ENCODE data around the gene NPAS3.

Gene NPAS3

GRCh38 chr14:33578461-33579216 lies 640.0 kb downstream of the NPAS3 start:
- Mint-ChIP-seq H3K36me3 (ENCODE audit: insufficient read depth) (no peaks in the 10 kb centered on the region), H3K4me3 (no peak overlapping the region), H3K27me3 (no peaks in the 10 kb centered on the region), H3K4me1 (ENCODE audit: low read depth in 2 of 2) (no peaks in the 10 kb centered on the region), H3K27ac (no peak overlapping the region), H3K9me3 (peaks cover 6 to 10% of the 10 kb centered on the region in 2 donors)
- DNase-seq, result no peak
- ATAC-seq (replicated peaks), result no peak

- peaks cover 0 to 8% of the 10 kb centered on the region in 2 donors for H3K9me3 Mint-ChIP-seq
Measured at GRCh38 chr14:33580231-33580749, 641.6 kb downstream of the NPAS3 start.

GRCh38 chr14:33580841-33581240 lies 642.2 kb downstream of the NPAS3 start:
- H3K27me3 Mint-ChIP-seq, result no peaks in the 10 kb centered on the region
- H3K9me3 Mint-ChIP-seq, result peaks cover 0 to 8% of the 10 kb centered on the region in 2 donors
- H3K4me1 Mint-ChIP-seq (ENCODE audit: low read depth in 2 of 2), result no peaks in the 10 kb centered on the region
- H3K36me3 Mint-ChIP-seq (ENCODE audit: insufficient read depth), result no peaks in the 10 kb centered on the region
- no peak overlapping the region for H3K4me3 Mint-ChIP-seq
- ATAC-seq (replicated peaks), result no peak
- no peak overlapping the region for H3K27ac Mint-ChIP-seq
- no peak for DNase-seq

More at GRCh38 chr14:33580231-33580749, 641.6 kb downstream of the NPAS3 start:
- Mint-ChIP-seq H3K36me3 (ENCODE audit: insufficient read depth) (no peaks in the 10 kb centered on the region), H3K27me3 (no peaks in the 10 kb centered on the region), H3K4me3 (no peak overlapping the region), H3K27ac (no peak overlapping the region), H3K4me1 (ENCODE audit: low read depth in 2 of 2) (no peaks in the 10 kb centered on the region)
- DNase-seq (no peak), ATAC-seq (replicated peaks) (no peak)

DNA sequence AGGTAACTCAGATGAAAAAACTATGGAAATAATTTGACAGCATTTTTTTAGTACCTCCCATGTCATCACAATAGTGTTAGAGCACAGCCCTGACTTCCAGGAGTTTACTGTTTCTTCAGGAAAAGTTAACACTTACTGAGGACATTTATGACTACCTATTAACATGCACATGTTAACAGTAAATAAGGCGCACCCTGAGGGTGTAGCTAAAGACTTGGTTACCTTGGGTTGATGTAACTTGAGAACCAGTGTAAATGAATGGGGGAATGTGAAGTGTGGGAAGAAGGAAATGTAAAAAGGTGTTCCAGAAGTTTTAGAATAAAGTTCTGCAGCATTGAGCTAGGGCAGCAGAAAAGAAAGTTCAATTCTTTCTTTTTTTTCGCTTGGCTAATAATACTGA lies 646.0 kb downstream of the NPAS3 start:
- Mint-ChIP-seq H3K27ac (no peak overlapping the region), H3K27me3 (no peaks in the 10 kb centered on the region), H3K9me3 (peaks cover 0 to 6% of the 10 kb centered on the region in 2 donors), H3K36me3 (ENCODE audit: insufficient read depth) (no peaks in the 10 kb centered on the region), H3K4me3 (no peak overlapping the region), H3K4me1 (ENCODE audit: low read depth in 2 of 2) (no peaks in the 10 kb centered on the region)
- ATAC-seq (replicated peaks), result no peak
- DNase-seq, result no peak

DNA sequence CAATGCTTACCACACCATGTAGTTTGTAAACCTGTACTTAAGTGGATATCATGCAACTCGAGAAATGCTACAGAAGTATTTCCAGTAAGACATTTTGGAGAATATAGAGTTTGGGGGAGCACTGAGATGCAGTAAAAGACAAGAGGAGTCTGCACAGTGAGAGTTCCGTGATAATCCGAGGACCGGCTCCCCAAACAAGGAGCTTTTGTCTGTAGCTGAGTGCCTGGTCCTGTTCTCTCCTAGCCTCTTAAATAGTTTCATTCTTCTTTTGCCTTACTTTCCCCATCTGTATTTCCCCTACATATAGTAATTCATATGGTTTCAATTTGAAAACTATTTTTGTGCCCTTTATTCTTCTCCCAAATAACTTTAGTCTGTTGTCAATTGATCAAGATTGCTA lies 648.1 kb downstream of the NPAS3 start:
- no peak for ATAC-seq (replicated peaks)

DNA sequence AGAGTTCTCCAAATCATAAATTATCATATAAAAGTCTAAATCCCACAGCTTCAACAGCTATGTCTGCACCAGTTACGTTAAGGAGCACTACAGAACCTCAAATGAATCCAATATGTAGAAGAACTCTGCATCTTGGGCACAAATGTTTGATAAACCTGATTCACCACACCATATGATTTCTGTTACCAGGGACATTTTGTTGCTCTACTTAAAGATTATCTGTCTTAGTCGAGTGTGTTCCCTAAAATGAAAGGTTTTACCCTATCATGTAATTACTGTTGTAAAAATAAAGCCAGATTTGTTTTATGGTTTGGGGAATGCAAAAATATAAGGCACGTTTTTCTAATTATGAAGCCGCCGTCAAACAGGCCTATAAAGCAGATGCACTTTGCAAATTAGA lies 649.1 kb downstream of the NPAS3 start:
- Mint-ChIP-seq H3K4me1 (ENCODE audit: low read depth in 2 of 2) (no peaks in the 10 kb centered on the region), H3K4me3 (no peak overlapping the region), H3K27me3 (no peaks in the 10 kb centered on the region), H3K9me3 (peaks cover 8 to 9% of the 10 kb centered on the region in 2 donors), H3K36me3 (ENCODE audit: insufficient read depth) (no peaks in the 10 kb centered on the region), H3K27ac (no peak overlapping the region)
- ATAC-seq (replicated peaks) (no peak), DNase-seq (no peak)

More for the DNA sequence above, 648.1 kb downstream of the NPAS3 start:
- Mint-ChIP-seq H3K27ac (no peak overlapping the region), H3K27me3 (no peaks in the 10 kb centered on the region), H3K9me3 (peaks cover 8 to 9% of the 10 kb centered on the region in 2 donors), H3K36me3 (ENCODE audit: insufficient read depth) (no peaks in the 10 kb centered on the region), H3K4me1 (ENCODE audit: low read depth in 2 of 2) (no peaks in the 10 kb centered on the region), H3K4me3 (no peak overlapping the region)
- DNase-seq, result no peak

- peaks cover 2 to 9% of the 10 kb centered on the region in 2 donors for H3K9me3 Mint-ChIP-seq
- DNase-seq, result no peak
- no peaks in the 10 kb centered on the region for H3K4me1 Mint-ChIP-seq (ENCODE audit: low read depth in 2 of 2)
- no peak for ATAC-seq (replicated peaks)
- H3K27me3 Mint-ChIP-seq, result no peaks in the 10 kb centered on the region
- H3K27ac Mint-ChIP-seq, result no peak overlapping the region
- H3K4me3 Mint-ChIP-seq, result no peak overlapping the region
- no peaks in the 10 kb centered on the region for H3K36me3 Mint-ChIP-seq (ENCODE audit: insufficient read depth)
Measured at GRCh38 chr14:33588771-33589170, 650.1 kb downstream of the NPAS3 start.

DNA sequence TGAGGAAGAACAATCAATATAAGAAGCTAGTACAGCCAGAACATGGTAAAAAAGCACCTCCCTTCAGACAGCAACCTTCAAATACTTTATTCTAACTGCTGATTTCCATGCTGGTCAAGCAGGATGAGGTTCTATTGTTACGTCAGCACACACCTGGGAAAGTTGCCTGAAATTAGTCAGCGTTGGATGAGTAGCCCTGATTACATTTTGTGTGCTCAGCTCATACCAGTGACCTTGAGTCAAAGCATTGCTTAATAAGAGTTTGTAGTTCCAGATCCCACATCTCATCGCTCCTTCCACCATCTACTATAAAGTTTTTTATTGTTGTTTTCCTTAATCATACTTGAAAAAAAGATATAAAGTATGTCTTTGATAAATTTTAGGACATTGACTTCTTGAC lies 650.7 kb downstream of the NPAS3 start:
- Mint-ChIP-seq H3K36me3 (ENCODE audit: insufficient read depth) (no peaks in the 10 kb centered on the region), H3K27ac (no peak overlapping the region), H3K4me1 (ENCODE audit: low read depth in 2 of 2) (no peaks in the 10 kb centered on the region), H3K27me3 (no peaks in the 10 kb centered on the region), H3K9me3 (peaks cover 2 to 9% of the 10 kb centered on the region in 2 donors), H3K4me3 (no peak overlapping the region)
- DNase-seq (no peak), ATAC-seq (replicated peaks) (no peak)

GRCh38 chr14:33590891-33591630 lies 652.4 kb downstream of the NPAS3 start:
- no peak for DNase-seq
- Mint-ChIP-seq H3K27me3 (no peaks in the 10 kb centered on the region), H3K9me3 (peaks cover 2 to 9% of the 10 kb centered on the region in 2 donors), H3K36me3 (ENCODE audit: insufficient read depth) (no peaks in the 10 kb centered on the region), H3K4me1 (ENCODE audit: low read depth in 2 of 2) (no peaks in the 10 kb centered on the region), H3K4me3 (no peak overlapping the region), H3K27ac (no peak overlapping the region)
- ATAC-seq (replicated peaks), result no peak

GRCh38 chr14:33592297-33592696 lies 653.6 kb downstream of the NPAS3 start:
- H3K36me3 Mint-ChIP-seq (ENCODE audit: insufficient read depth), result no peaks in the 10 kb centered on the region
- DNase-seq (no peak), ATAC-seq (replicated peaks) (no peak)
- H3K4me3 Mint-ChIP-seq, result no peak overlapping the region
- H3K4me1 Mint-ChIP-seq (ENCODE audit: low read depth in 2 of 2), result no peaks in the 10 kb centered on the region
- no peaks in the 10 kb centered on the region for H3K27me3 Mint-ChIP-seq
- H3K9me3 Mint-ChIP-seq, result peaks cover 2 to 9% of the 10 kb centered on the region in 2 donors
- no peak overlapping the region for H3K27ac Mint-ChIP-seq

DNA sequence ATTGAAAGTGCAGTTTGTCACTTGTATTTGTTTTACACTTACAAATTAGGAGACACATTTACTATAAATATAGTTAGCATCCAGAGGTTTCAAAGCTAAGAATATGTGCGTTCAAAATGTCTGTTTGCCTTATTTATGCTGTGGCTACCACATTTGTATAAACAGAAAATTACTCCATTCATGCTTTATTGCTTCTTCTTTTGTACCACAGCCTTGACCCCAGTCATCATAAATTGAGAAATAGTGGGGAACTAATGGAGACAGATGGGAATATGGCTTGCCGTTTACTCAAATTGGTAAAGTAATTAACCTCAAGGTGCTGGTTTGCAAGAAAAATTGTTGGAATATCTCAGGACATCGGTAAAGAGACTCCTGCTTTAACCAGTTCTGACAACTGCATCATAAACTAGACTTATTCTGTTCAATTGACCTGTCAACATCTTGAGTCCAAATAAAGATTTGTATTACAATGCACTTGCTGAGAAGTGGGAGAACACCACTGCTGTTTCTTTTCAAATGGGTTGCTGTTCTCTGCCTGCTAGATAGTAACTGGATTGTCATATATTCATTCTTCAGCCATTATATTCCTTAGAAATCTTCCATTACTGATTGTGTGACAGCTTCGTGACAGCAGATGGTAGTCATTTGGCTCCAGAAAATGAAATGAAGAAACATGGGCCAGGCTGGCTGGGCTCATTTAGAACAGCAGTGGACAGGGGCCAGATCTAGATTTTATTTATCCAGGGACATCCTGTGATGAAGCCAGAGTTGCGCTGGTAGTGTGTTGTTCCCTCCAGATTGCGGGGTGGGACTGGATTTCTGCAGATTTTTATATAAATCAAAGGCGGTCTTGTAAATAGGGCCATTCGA lies 657.8 kb downstream of the NPAS3 start:
- Mint-ChIP-seq H3K4me1 (ENCODE audit: low read depth in 2 of 2) (no peaks in the 10 kb centered on the region), H3K9me3 (peaks cover under 1 to 4% of the 10 kb centered on the region in 2 donors), H3K36me3 (ENCODE audit: insufficient read depth) (no peaks in the 10 kb centered on the region), H3K27ac (no peak overlapping the region), H3K4me3 (no peak overlapping the region), H3K27me3 (no peaks in the 10 kb centered on the region)
- ATAC-seq (replicated peaks) (no peak), DNase-seq (no peak)

DNA sequence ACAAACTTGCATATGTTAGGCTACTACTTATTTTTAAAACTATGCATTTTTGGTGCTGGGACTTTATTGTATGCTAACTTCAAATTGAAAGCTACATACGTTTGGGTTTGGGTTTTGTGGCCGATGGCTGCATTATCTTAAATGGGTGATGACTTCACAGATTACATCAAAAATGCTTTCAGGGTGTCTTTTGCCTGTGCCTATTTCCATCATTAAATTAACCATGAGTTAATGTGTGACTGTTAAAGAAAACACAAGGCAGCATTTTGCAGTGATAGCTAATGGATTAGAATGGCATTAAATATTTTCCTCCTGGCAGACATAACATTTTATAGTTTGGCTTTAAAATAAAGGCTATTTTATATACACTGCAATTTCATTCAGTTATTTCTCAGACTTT lies 659.9 kb downstream of the NPAS3 start:
- Mint-ChIP-seq H3K4me1 (ENCODE audit: low read depth in 2 of 2) (no peaks in the 10 kb centered on the region), H3K27me3 (no peaks in the 10 kb centered on the region), H3K4me3 (no peak overlapping the region), H3K36me3 (ENCODE audit: insufficient read depth) (no peaks in the 10 kb centered on the region), H3K9me3 (peaks cover 5 to 12% of the 10 kb centered on the region in 2 donors), H3K27ac (no peak overlapping the region)
- no peak for DNase-seq
- no peak for ATAC-seq (replicated peaks)

- no peaks in the 10 kb centered on the region for H3K27me3 Mint-ChIP-seq
- no peaks in the 10 kb centered on the region for H3K4me1 Mint-ChIP-seq (ENCODE audit: low read depth in 2 of 2)
- no peak overlapping the region for H3K4me3 Mint-ChIP-seq
- peaks cover 5 to 12% of the 10 kb centered on the region in 2 donors for H3K9me3 Mint-ChIP-seq
- no peaks in the 10 kb centered on the region for H3K36me3 Mint-ChIP-seq (ENCODE audit: insufficient read depth)
- no peak overlapping the region for H3K27ac Mint-ChIP-seq
- ATAC-seq (replicated peaks), result no peak
- no peak for DNase-seq
Measured at GRCh38 chr14:33602396-33602795, 663.7 kb downstream of the NPAS3 start.
